HepG2 (cell line): ENCODE results near the gene MEX3B. TPM values are rescaled to one million over a fixed set of nuclear protein-coding genes. Genes with fewer than 3 reads are reported as not detected.

Experiments used
- ATAC-seq: fragments of 200-7000 bp; cut with Tn5 transposase; 3 replicates; pipeline ENCODE4 v1.9.1; 2020; ENCODE audit warnings: mild to moderate bottlenecking, moderate library complexity
- BruUV-seq: library from RNA; stranded (reverse); fragments of 400-500 nt; replicated peaks from 2 replicates; lab custom pipeline; 2021; lab: Mats Ljungman, UMichigan
- CTCF ChIA-PET: fragments of 300-600 bp; formaldehyde crosslinking; extraction: SDS; loops from one replicate; lab custom pipeline; 2021; ENCODE audit warnings: low total read pairs, inconsistent platforms, low intra/inter-chr PET ratio; lab: Yijun Ruan, JAX
- POLR2A ChIA-PET: fragments of 350-600 bp; sonication (Branson Sonifier 250); formaldehyde crosslinking; loops from one replicate; lab custom pipeline; 2020; ENCODE audit warnings: antibody characterized with exemption, inconsistent platforms; lab: Yijun Ruan, JAX
- DNase-seq: peaks from one replicate; pipeline ENCODE4 v3.0.0-alpha.2; 2015; ENCODE audit warnings: low spot score
- FAIRE-seq: peaks from 3 replicates; lab custom pipeline; 2011; peaks lifted over from hg19 to GRCh38; lab: Jason Lieb, UNC
- H2AFZ ChIP-seq: one replicate; pipeline ENCODE4 v1.6.1; 2011; ENCODE audit warnings: low read length, inconsistent platforms
- H3K27ac ChIP-seq: fragments of 300-600 bp; 3 replicates; pipeline ENCODE4 v1.8.0; 2011; ENCODE audit warnings: mixed run types, mild to moderate bottlenecking, mixed read lengths, low read length, inconsistent platforms; ENCODE audit not compliant: insufficient read depth; ENCODE audit errors: extremely low read length
- H3K27me3 ChIP-seq, 2 experiments: fragments of 200-600 bp in 1 of 2; 2 replicates in 1 of 2; 3 replicates in 1 of 2; pipeline versions ENCODE4 v1.6.0 to v1.8.0; 2011; ENCODE audit warnings: low read length in 2 of 2, mild to moderate bottlenecking in 2 of 2, moderate library complexity in 2 of 2, inconsistent platforms in 1 of 2; ENCODE audit not compliant: insufficient read depth in 2 of 2, control insufficient read depth in 1 of 2
- H3K36me3 ChIP-seq, 2 experiments: fragments of 200-600 bp in 1 of 2; replicated peaks in 1 of 2; 2 replicates in 1 of 2; 3 replicates in 1 of 2; pipeline versions ENCODE4 v1.5.1 to v1.8.0; 2011; ENCODE audit warnings: low read length in 2 of 2, inconsistent platforms in 1 of 2; ENCODE audit not compliant: insufficient read depth in 2 of 2, control insufficient read depth in 1 of 2
- H3K4me1 ChIP-seq: 2 replicates; pipeline ENCODE4 v1.5.1; 2012; ENCODE audit warnings: low read length, inconsistent platforms; ENCODE audit not compliant: insufficient read depth
- H3K4me2 ChIP-seq: 2 replicates; pipeline ENCODE4 v1.6.0; 2011; ENCODE audit warnings: low read depth, low read length, inconsistent platforms
- H3K4me3 ChIP-seq, 3 experiments: fragments of 200-600 bp in 1 of 3; sonication (generic), shearing (Covaris generic) in 1 of 3; replicated peaks in 1 of 3; 2 replicates each; pipeline ENCODE4 v1.5.1; 2011 to 2016; ENCODE audit warnings: low read length in 3 of 3, inconsistent platforms in 2 of 3, low read depth in 2 of 3, mild to moderate bottlenecking in 2 of 3, control low read depth in 1 of 3, mixed read lengths in 1 of 3; ENCODE audit not compliant: insufficient read depth in 1 of 3
- H3K79me2 ChIP-seq: one replicate; pipeline ENCODE4 v1.6.1; 2011; ENCODE audit warnings: low read length, inconsistent platforms; ENCODE audit not compliant: insufficient read depth
- H3K9ac ChIP-seq: 2 replicates; pipeline ENCODE4 v1.6.0; 2011; ENCODE audit warnings: mild to moderate bottlenecking, low read depth, low read length, inconsistent platforms; ENCODE audit not compliant: insufficient read depth
- H3K9me3 ChIP-seq: 2 replicates; pipeline ENCODE4 v1.5.1; 2012; ENCODE audit warnings: mild to moderate bottlenecking, low read length
- H4K20me1 ChIP-seq: 2 replicates; pipeline ENCODE4 v1.6.0; 2011; ENCODE audit warnings: inconsistent platforms, mild to moderate bottlenecking, low read length, moderate library complexity; ENCODE audit not compliant: insufficient read depth
- EEA1 ChIP-seq: sonication (generic); formaldehyde crosslinking; IDR thresholded peaks from 2 replicates; pipeline ENCODE4 v1.5.1; 2020; ENCODE audit warnings: mild to moderate bottlenecking, missing genetic modification reagents, borderline replicate concordance
- IRX3 ChIP-seq: sonication (generic); formaldehyde crosslinking; IDR thresholded peaks from 2 replicates; pipeline ENCODE4 v1.8.1; 2023; ENCODE audit warnings: mild to moderate bottlenecking, low read depth, missing genetic modification reagents, borderline replicate concordance
- KLF11 ChIP-seq: IDR thresholded peaks from 2 replicates; pipeline ENCODE4 v1.6.1; 2016; ENCODE audit warnings: missing compliant biosample characterization
- ONECUT2 ChIP-seq: sonication (generic); formaldehyde crosslinking; IDR thresholded peaks from 2 replicates; pipeline ENCODE4 v1.4.0; 2020; ENCODE audit warnings: missing genetic modification reagents
- POLR2AphosphoS5 ChIP-seq: IDR thresholded peaks from 2 replicates; pipeline ENCODE4 v1.6.1; 2012; ENCODE audit warnings: low read depth, low read length
- RBAK ChIP-seq: sonication (generic); formaldehyde crosslinking; IDR thresholded peaks from 2 replicates; pipeline ENCODE4 v1.5.1; 2020; ENCODE audit warnings: mild to moderate bottlenecking, missing genetic modification reagents
- RXRB ChIP-seq: IDR thresholded peaks from 2 replicates; pipeline ENCODE4 v1.6.1; 2016; ENCODE audit warnings: borderline replicate concordance, missing genetic modification reagents, missing compliant biosample characterization
- TBX2 ChIP-seq: sonication (generic); formaldehyde crosslinking; IDR thresholded peaks from 2 replicates; pipeline ENCODE4 v1.5.0; 2020; ENCODE audit warnings: missing genetic modification reagents, mild to moderate bottlenecking, borderline replicate concordance
- ZNF296 ChIP-seq: sonication (generic); formaldehyde crosslinking; conservative IDR thresholded peaks from 2 replicates; pipeline ENCODE4 v1.5.0; 2020; ENCODE audit warnings: mild to moderate bottlenecking, missing genetic modification reagents
- ZNF30 ChIP-seq: sonication (generic); formaldehyde crosslinking; IDR thresholded peaks from 2 replicates; pipeline ENCODE4 v1.5.0; 2020; ENCODE audit warnings: mild to moderate bottlenecking, missing genetic modification reagents
- ZNF337 ChIP-seq: sonication (generic); formaldehyde crosslinking; IDR thresholded peaks from 2 replicates; pipeline ENCODE4 v1.5.1; 2020; ENCODE audit warnings: missing genetic modification reagents, low read depth, mild to moderate bottlenecking, borderline replicate concordance
- ZNF605 ChIP-seq: sonication (generic); formaldehyde crosslinking; IDR thresholded peaks from 2 replicates; pipeline ENCODE4 v1.8.0; 2022; ENCODE audit warnings: mild to moderate bottlenecking, missing genetic modification reagents
- ZNF775 ChIP-seq: sonication (generic); formaldehyde crosslinking; IDR thresholded peaks from 2 replicates; pipeline ENCODE4 v1.4.0; 2020; ENCODE audit warnings: missing genetic modification reagents, mild to moderate bottlenecking, moderate library complexity, borderline replicate concordance
- ZNF781 ChIP-seq: sonication (generic); formaldehyde crosslinking; IDR thresholded peaks from 2 replicates; pipeline ENCODE4 v1.5.1; 2020; ENCODE audit warnings: borderline replicate concordance, mild to moderate bottlenecking, missing genetic modification reagents; ENCODE audit errors: not compliant biosample characterization
- ZNF839 ChIP-seq: sonication (generic); formaldehyde crosslinking; IDR thresholded peaks from 2 replicates; pipeline ENCODE4 v1.4.0; 2020; ENCODE audit warnings: missing genetic modification reagents, mild to moderate bottlenecking, borderline replicate concordance
- ZSCAN20 ChIP-seq: sonication (generic); formaldehyde crosslinking; IDR thresholded peaks from 2 replicates; pipeline ENCODE4 v1.4.0; 2020; ENCODE audit warnings: missing genetic modification reagents, mild to moderate bottlenecking, borderline replicate concordance
- WGBS: methylation state at CpG from one replicate; pipeline ENCODE4 v1.1.6; 2017; ENCODE audit warnings: low lambda C conversion rate; 5-methylcytosine and 5-hydroxymethylcytosine counted together
- in situ Hi-C: cut with HindIII; loops from 2 replicates; pipeline ENCODE4 v1.10.0; 2017; ENCODE audit warnings: low pct_unique_long_range_greater_than_20kb; ENCODE audit not compliant: extremely low pct_ligation_motif_present
- intact Hi-C: fragments of 100-400 bp; cut with micrococcal nuclease; formaldehyde crosslinking; loops from one replicate; pipeline ENCODE4 v1.10.0; 2022; ENCODE audit not compliant: unreplicated experiment
- polyA plus RNA-seq, 8 experiments: library from polyadenylated mRNA; depleted of rRNA in 3 of 8; stranded (reverse) in 7 of 8; unstranded in 1 of 8; fragments of >200 nt; fragmentation: Illumina TruSeq in 4 of 8; extraction: Trizol in 4 of 8; gene quantifications; 2 replicates each; pipeline versions ENCODE4 v1.2.1 to v1.2.3, GENCODE V29; 2011 to 2016; ENCODE audit warnings: low read depth in 4 of 8, missing spikeins in 1 of 8, mixed read lengths in 1 of 8; ENCODE audit not compliant: insufficient read depth in 1 of 8
- total RNA-seq, 5 experiments: library from RNA; depleted of rRNA; stranded (reverse); fragments of >200 nt; fragmentation: Illumina TruSeq; extraction: Trizol; gene quantifications; 2 replicates each; pipeline ENCODE4 v1.2.3, GENCODE V29; 2016; ENCODE audit warnings: low read depth in 1 of 5
- TF ChIP-seq, protein P1 (sequence below): sonication (generic); formaldehyde crosslinking; conservative IDR thresholded peaks from 2 replicates; pipeline ENCODE4 v1.4.0; 2020; ENCODE audit warnings: missing genetic modification reagents
- TF ChIP-seq, protein P2 (sequence below): sonication (generic); formaldehyde crosslinking; IDR thresholded peaks from 2 replicates; pipeline ENCODE4 v1.4.0; 2020; ENCODE audit warnings: low read depth, mild to moderate bottlenecking, missing genetic modification reagents
- TF ChIP-seq, protein P3 (sequence below): IDR thresholded peaks from 2 replicates; pipeline ENCODE4 v1.6.1; 2016; ENCODE audit warnings: control low read depth

Gene MEX3B
- total and polyA plus RNA-seq, 2 of the 13 experiments (the other 11 are each of a cell fraction or from before 2014, with no cell fraction given): 0.48 to 0.62 TPM

DNA sequence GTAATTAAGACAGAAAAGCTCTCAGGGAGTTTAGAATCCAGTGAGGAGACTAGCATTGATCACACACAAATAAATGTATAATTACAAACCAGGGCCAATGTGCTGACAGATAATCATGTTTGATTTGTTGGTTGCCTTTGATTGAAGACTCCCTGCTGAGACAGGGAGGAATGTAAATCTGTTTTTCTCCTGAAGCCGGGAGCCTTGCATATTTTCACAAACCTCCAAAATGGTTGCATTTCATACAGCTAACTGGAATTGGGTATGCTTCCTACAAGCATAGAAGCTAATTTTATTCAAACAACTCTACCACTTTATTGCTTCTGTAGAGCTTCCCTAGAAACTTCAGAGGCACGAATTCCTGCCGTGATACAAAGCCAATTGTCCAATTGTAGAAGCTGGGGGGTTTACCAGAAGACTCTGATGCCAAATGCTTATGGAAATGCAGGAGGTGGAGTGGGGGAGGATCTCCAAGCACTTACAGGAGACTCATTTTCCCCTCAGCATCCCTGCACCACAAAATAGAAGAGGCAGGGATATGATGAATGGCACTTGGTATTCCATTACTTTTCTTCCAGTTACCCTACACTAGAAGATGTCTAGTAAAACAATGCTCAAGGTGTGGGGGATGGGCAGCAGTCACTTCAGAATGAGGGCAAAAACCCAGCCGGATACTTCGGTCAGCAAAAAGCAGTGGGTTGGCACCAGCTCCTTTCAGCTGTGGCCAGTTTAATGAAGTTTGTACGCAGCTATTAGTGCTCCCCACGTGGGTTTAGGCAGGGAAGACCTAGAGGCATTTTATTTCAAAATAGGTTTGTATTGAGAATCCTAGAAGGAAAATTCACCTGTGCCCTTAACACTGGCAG is 11.4 kb upstream of the MEX3B start:
- peaks cover 6 to 36% of the 10 kb centered on the region in 2 experiments; a peak in 3 of 5 replicates for H3K27me3 ChIP-seq
- H3K79me2 ChIP-seq: no peaks in the 10 kb centered on the region
- no peak overlapping the region for H3K9ac ChIP-seq
- no peaks in the 10 kb centered on the region for H4K20me1 ChIP-seq
- intact Hi-C loops (no loop called here), in situ Hi-C loops (no loop called here)
- ChIA-PET CTCF (no interaction called here), POLR2A (no interaction called here)
- ATAC-seq (no peak), FAIRE-seq (no peak), DNase-seq (no peak)
- 3% methylated on average over 7 of the region's 7 CpGs for WGBS
- H3K4me2 ChIP-seq: no peak overlapping the region
- no peak overlapping the region for H3K27ac ChIP-seq
- no peak overlapping the region for H2AFZ ChIP-seq
- H3K36me3 ChIP-seq: no peaks in the 10 kb centered on the region
- TF ChIP-seq RXRB (CRISPR knock-in tag) (no peak), TBX2 (CRISPR knock-in tag) (no peak), ZNF605 (CRISPR knock-in tag) (no peak), RBAK (CRISPR knock-in tag) (no peak), ONECUT2 (CRISPR knock-in tag) (no peak), IRX3 (CRISPR knock-in tag) (no peak), KLF11 (CRISPR knock-in tag) (no peak), POLR2AphosphoS5 (no peak), ZNF775 (CRISPR knock-in tag) (no peak), ZSCAN20 (no peak), ZNF781 (no peak), ZNF839 (no peak), ZNF337 (no peak), EEA1 (CRISPR knock-in tag) (no peak), ZNF296 (CRISPR knock-in tag) (no peak), ZNF30 (CRISPR knock-in tag) (no peak)
- TF ChIP-seq, protein P1, sequence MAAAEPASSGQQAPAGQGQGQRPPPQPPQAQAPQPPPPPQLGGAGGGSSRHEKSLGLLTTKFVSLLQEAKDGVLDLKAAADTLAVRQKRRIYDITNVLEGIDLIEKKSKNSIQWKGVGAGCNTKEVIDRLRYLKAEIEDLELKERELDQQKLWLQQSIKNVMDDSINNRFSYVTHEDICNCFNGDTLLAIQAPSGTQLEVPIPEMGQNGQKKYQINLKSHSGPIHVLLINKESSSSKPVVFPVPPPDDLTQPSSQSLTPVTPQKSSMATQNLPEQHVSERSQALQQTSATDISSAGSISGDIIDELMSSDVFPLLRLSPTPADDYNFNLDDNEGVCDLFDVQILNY (CRISPR knock-in tag): no peak
- TF ChIP-seq, protein P2, sequence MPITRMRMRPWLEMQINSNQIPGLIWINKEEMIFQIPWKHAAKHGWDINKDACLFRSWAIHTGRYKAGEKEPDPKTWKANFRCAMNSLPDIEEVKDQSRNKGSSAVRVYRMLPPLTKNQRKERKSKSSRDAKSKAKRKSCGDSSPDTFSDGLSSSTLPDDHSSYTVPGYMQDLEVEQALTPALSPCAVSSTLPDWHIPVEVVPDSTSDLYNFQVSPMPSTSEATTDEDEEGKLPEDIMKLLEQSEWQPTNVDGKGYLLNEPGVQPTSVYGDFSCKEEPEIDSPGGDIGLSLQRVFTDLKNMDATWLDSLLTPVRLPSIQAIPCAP (CRISPR knock-in tag): no peak
- TF ChIP-seq, protein P3, sequence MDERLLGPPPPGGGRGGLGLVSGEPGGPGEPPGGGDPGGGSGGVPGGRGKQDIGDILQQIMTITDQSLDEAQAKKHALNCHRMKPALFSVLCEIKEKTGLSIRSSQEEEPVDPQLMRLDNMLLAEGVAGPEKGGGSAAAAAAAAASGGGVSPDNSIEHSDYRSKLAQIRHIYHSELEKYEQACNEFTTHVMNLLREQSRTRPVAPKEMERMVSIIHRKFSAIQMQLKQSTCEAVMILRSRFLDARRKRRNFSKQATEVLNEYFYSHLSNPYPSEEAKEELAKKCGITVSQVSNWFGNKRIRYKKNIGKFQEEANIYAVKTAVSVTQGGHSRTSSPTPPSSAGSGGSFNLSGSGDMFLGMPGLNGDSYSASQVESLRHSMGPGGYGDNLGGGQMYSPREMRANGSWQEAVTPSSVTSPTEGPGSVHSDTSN (CRISPR knock-in tag): no peak
- no peaks in the 10 kb centered on the region for H3K4me1 ChIP-seq
- no TSS peak for BruUV-seq
- no peak overlapping the region for H3K4me3 ChIP-seq
- H3K9me3 ChIP-seq: no peaks in the 10 kb centered on the region
